ENCODE measurements around the gene ASGR1.

Gene ASGR1

GRCh38 chr17:7138800-7139381, 40.3 kb downstream of the ASGR1 start:
- TF ChIP-seq CREB1 (IDR thresholded peaks at IDR 0.05; ENCODE audit: low read depth) (no peak), FOXM1 (IDR thresholded peaks at IDR 0.05; ENCODE audit: borderline replicate concordance, low read depth) (no peak), RAD21 (IDR thresholded peaks at IDR 0.05; ENCODE audit: low read depth) (no peak), USF1 (IDR thresholded peaks at IDR 0.05) (no peak), CEBPB (IDR thresholded peaks at IDR 0.05) (no peak), NFIC (IDR thresholded peaks at IDR 0.05) (no peak), TAF1 (IDR thresholded peaks at IDR 0.05; ENCODE audit: low read depth) (no peak), EP300 (IDR thresholded peaks at IDR 0.05; ENCODE audit: borderline replicate concordance) (no peak), EGR1 (IDR thresholded peaks at IDR 0.05) (no peak), YY1 (IDR thresholded peaks at IDR 0.05; ENCODE audit: low read depth) (no peak), TCF12 (IDR thresholded peaks at IDR 0.05; ENCODE audit: low read depth) (no peak), TEAD4 (IDR thresholded peaks at IDR 0.05) (no peak), ZBTB7A (IDR thresholded peaks at IDR 0.05; ENCODE audit: low read depth) (no peak)
- TF ChIP-seq, protein P1, sequence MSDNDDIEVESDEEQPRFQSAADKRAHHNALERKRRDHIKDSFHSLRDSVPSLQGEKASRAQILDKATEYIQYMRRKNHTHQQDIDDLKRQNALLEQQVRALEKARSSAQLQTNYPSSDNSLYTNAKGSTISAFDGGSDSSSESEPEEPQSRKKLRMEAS (IDR thresholded peaks at IDR 0.05): no peak
- TF ChIP-seq, protein P2, sequence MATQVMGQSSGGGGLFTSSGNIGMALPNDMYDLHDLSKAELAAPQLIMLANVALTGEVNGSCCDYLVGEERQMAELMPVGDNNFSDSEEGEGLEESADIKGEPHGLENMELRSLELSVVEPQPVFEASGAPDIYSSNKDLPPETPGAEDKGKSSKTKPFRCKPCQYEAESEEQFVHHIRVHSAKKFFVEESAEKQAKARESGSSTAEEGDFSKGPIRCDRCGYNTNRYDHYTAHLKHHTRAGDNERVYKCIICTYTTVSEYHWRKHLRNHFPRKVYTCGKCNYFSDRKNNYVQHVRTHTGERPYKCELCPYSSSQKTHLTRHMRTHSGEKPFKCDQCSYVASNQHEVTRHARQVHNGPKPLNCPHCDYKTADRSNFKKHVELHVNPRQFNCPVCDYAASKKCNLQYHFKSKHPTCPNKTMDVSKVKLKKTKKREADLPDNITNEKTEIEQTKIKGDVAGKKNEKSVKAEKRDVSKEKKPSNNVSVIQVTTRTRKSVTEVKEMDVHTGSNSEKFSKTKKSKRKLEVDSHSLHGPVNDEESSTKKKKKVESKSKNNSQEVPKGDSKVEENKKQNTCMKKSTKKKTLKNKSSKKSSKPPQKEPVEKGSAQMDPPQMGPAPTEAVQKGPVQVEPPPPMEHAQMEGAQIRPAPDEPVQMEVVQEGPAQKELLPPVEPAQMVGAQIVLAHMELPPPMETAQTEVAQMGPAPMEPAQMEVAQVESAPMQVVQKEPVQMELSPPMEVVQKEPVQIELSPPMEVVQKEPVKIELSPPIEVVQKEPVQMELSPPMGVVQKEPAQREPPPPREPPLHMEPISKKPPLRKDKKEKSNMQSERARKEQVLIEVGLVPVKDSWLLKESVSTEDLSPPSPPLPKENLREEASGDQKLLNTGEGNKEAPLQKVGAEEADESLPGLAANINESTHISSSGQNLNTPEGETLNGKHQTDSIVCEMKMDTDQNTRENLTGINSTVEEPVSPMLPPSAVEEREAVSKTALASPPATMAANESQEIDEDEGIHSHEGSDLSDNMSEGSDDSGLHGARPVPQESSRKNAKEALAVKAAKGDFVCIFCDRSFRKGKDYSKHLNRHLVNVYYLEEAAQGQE (IDR thresholded peaks at IDR 0.05; ENCODE audit: low read depth): no peak

DNA sequence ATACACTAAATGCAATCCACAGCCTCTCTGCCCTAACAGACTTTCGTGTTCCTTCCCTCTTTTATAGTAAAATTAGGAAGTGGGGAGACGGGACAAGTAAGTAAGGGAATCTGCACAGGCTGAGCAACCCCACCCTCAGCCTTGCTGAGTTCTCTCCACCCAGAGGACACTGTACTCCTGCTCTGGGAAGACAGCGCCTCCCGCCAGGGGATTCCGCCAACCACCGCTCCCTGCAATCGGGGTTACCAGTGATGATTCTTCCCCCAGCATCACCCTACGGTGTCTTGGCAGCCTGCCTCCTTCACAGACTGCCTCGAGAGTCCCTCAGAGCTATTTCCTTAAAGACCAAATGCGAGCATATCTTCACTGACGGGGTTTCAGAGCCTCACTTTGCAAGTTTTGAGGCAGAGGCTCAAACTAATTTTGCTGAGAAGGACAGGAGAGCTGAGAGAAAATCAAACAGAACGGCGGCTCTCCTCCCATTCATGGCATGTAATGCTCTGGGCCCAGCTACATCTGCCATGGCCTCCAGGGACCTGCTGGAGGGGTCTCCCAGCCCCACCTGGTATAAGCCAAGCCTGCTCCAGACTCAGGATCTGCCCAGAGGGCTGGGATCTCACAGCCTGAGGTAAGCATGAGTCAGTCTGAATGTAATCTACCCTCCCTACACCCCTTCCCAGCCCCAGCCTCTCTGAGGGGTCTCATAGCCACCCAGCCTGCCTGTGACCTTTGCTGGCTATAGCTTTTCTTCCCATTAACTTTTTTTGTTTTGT, 41.8 kb downstream of the ASGR1 start:
- no peak for TF ChIP-seq RAD21 (IDR thresholded peaks at IDR 0.05; ENCODE audit: low read depth)
- TF ChIP-seq, protein P2 (IDR thresholded peaks at IDR 0.05; ENCODE audit: low read depth): no peak
- TF ChIP-seq FOXM1 (IDR thresholded peaks at IDR 0.05; ENCODE audit: borderline replicate concordance, low read depth): no peak
- TF ChIP-seq TAF1 (IDR thresholded peaks at IDR 0.05; ENCODE audit: low read depth): no peak
- no peak for TF ChIP-seq NFIC (IDR thresholded peaks at IDR 0.05)
- no peak for TF ChIP-seq ZBTB7A (IDR thresholded peaks at IDR 0.05; ENCODE audit: low read depth)
- no peak for TF ChIP-seq USF1 (IDR thresholded peaks at IDR 0.05)
- no peak for TF ChIP-seq EP300 (IDR thresholded peaks at IDR 0.05; ENCODE audit: borderline replicate concordance)
- TF ChIP-seq TCF12 (IDR thresholded peaks at IDR 0.05; ENCODE audit: low read depth): no peak
- no peak for TF ChIP-seq CREB1 (IDR thresholded peaks at IDR 0.05; ENCODE audit: low read depth)
- TF ChIP-seq EGR1 (IDR thresholded peaks at IDR 0.05): no peak
- no peak for TF ChIP-seq CEBPB (IDR thresholded peaks at IDR 0.05)
- TF ChIP-seq TEAD4 (IDR thresholded peaks at IDR 0.05): no peak
- no peak for TF ChIP-seq YY1 (IDR thresholded peaks at IDR 0.05; ENCODE audit: low read depth)
- TF ChIP-seq, protein P1 (IDR thresholded peaks at IDR 0.05): no peak

DNA sequence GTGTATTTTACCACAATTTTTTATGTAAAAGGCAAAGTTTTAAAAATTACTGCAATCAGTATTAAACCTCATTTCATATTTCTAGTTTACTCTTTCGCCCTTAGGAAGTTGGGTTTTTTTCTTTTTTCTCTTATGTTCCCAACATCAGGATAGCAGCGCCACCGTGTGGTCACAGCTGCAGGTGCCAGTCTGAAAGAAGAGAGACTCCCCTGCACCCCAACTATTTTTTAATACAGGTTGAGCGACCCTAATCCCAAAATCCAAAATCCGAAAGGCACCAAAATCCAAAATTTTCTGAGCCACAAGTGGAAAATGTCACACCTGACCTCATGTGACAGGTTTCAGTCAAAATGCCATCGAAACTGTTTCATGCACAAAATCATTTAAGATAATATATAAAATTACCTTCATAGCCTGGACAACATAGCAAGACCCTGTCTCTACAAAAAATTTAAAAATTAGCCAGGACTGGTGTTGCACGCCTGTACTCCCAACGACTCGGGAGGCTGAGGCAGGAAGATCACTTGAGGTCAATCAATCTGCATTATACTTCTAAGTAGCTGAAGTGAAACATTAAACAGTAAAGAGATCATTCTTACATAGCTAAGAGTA, 42.8 kb downstream of the ASGR1 start:
- TF ChIP-seq CEBPB (IDR thresholded peaks at IDR 0.05) (no peak), ZBTB7A (IDR thresholded peaks at IDR 0.05; ENCODE audit: low read depth) (no peak), RAD21 (IDR thresholded peaks at IDR 0.05; ENCODE audit: low read depth) (peak; percentile 91), CREB1 (IDR thresholded peaks at IDR 0.05; ENCODE audit: low read depth) (no peak)
- TF ChIP-seq, protein P2 (IDR thresholded peaks at IDR 0.05; ENCODE audit: low read depth): no peak

- TF ChIP-seq, protein P1 (IDR thresholded peaks at IDR 0.05): no peak
- TF ChIP-seq TCF12 (IDR thresholded peaks at IDR 0.05; ENCODE audit: low read depth): no peak
- TF ChIP-seq ZBTB7A (IDR thresholded peaks at IDR 0.05; ENCODE audit: low read depth): no peak
- TF ChIP-seq EGR1 (IDR thresholded peaks at IDR 0.05): no peak
- no peak for TF ChIP-seq FOXM1 (IDR thresholded peaks at IDR 0.05; ENCODE audit: borderline replicate concordance, low read depth)
- no peak for TF ChIP-seq NFIC (IDR thresholded peaks at IDR 0.05)
- TF ChIP-seq USF1 (IDR thresholded peaks at IDR 0.05): no peak
- TF ChIP-seq CEBPB (IDR thresholded peaks at IDR 0.05): no peak
- no peak for TF ChIP-seq EP300 (IDR thresholded peaks at IDR 0.05; ENCODE audit: borderline replicate concordance)
Measured at GRCh38 chr17:7133916-7134315, 45.3 kb downstream of the ASGR1 start.

Data from Ishikawa (cell line).